Stomach (tissue), 9 donors: ENCODE data around the gene HAUS2. TPM values are rescaled to one million over a fixed set of nuclear protein-coding genes. Genes with fewer than 3 reads are reported as not detected.
A peak's percentile ranks its signal among the peaks of the same experiment; 100 is the strongest.

ENCODE experiments used
- DNase-seq, 2 donors: peaks; one replicate each; pipeline versions ENCODE4 v3.0.0 to v3.0.0-alpha.2; 2013 to 2019
- H3K27ac ChIP-seq, 5 donors: fragments of 200-600 bp in 4 of 5; sonication (generic) in 4 of 5; one replicate each; pipeline ENCODE4 v1.5.1; 2013 to 2019; ENCODE audit warnings: mild to moderate bottlenecking in 1 of 5, moderate library complexity in 1 of 5
- H3K27me3 ChIP-seq, 3 donors: fragments of 200-600 bp; sonication (generic); one replicate each; pipeline ENCODE4 v1.5.1; 2017 to 2019; ENCODE audit warnings: mixed run types in 1 of 3
- H3K36me3 ChIP-seq, 4 donors: fragments of 200-600 bp; sonication (generic); 1 replicate in 3 of 4; 2 replicates in 1 of 4; pipeline ENCODE4 v1.5.1; 2016 to 2019
- H3K4me1 ChIP-seq, 4 donors: fragments of 200-600 bp; sonication (generic); one replicate each; pipeline ENCODE4 v1.5.1; 2016 to 2019
- H3K4me3 ChIP-seq, 4 donors: fragments of 200-600 bp; sonication (generic) in 3 of 4; one replicate each; pipeline ENCODE4 v1.5.1; 2016 to 2019; ENCODE audit warnings: mild to moderate bottlenecking in 1 of 4
- H3K9me3 ChIP-seq, 4 donors: fragments of 200-600 bp; sonication (generic); one replicate each; pipeline ENCODE4 v1.5.1; 2016 to 2019
- CTCF ChIP-seq, 7 experiments: fragments of 450-650 bp in 4 of 7; fragments of 200-600 bp in 3 of 7; sonication (generic) in 3 of 7; IDR thresholded peaks; one replicate each; pipeline ENCODE4 v1.5.1; 2016 to 2019; ENCODE audit warnings: antibody characterized with exemption in 7 of 7, control low read depth in 2 of 7, mild to moderate bottlenecking in 1 of 7
- EP300 ChIP-seq: sonication (generic); formaldehyde crosslinking; IDR thresholded peaks from one replicate; pipeline ENCODE4 v1.6.1; 2017; ENCODE audit warnings: antibody characterized with exemption
- POLR2A ChIP-seq, 4 donors: fragments of 450-650 bp; IDR thresholded peaks; one replicate each; pipeline ENCODE4 v1.6.1; 2016; ENCODE audit warnings: antibody characterized with exemption in 4 of 4, control low read depth in 2 of 4, mild to moderate bottlenecking in 1 of 4, moderate library complexity in 1 of 4
- POLR2AphosphoS5 ChIP-seq, 3 donors: sonication (generic); formaldehyde crosslinking; IDR thresholded peaks; one replicate each; pipeline ENCODE4 v1.6.1; 2016; ENCODE audit warnings: antibody characterized with exemption in 3 of 3
- WGBS, 5 donors: extraction: QIAGEN DNeasy Blood & Tissue Kit in 3 of 5; methylation state at CpG; one replicate each; pipeline versions ENCODE4 v1.1.5 to v1.1.7; 2013 to 2018; 5-methylcytosine and 5-hydroxymethylcytosine counted together
- intact Hi-C: fragments of 100-400 bp; cut with DNase I; formaldehyde crosslinking; loops from one replicate; pipeline ENCODE4 v1.15.1; 2023; ENCODE audit warnings: low total_unique reads
- polyA plus RNA-seq, 3 donors: library from polyadenylated mRNA; stranded (reverse); fragments of 200-250 nt; gene quantifications; one replicate each; pipeline ENCODE4 v1.2.3, GENCODE V29; 2013
- total RNA-seq, 5 donors: library from RNA; depleted of rRNA; stranded (reverse); fragments of >200 nt; gene quantifications; one replicate each; pipeline versions ENCODE4 v1.1.0 to v1.2.3, GENCODE V29; 2014 to 2016
- donor health status: healthy with polysubstance abuse.
- donor health status: Bipolar disorder and iron deficiency.
- donor health status: healthy.

The HAUS2 gene
- total and polyA plus RNA-seq, 8 donors = 4.9 to 22.0 (median 10.0) TPM

GRCh38 chr15:42590619-42591237 is 42.1 kb downstream of the HAUS2 start:
- 87 to 93% (median 91%) methylated on average over 5 of the region's 5 CpGs for WGBS, 5 donors
- Histone ChIP-seq H3K27ac (no peak overlapping the region), H3K9me3 (no peaks in the 10 kb centered on the region), H3K4me3 (no peak overlapping the region), H3K36me3 (peaks cover 0 to 21% (median 0%) of the 10 kb centered on the region in 4 donors), H3K27me3 (no peaks in the 10 kb centered on the region), H3K4me1 (peaks cover 0 to 39% (median 20%) of the 10 kb centered on the region in 4 donors)
- TF ChIP-seq POLR2A (IDR thresholded peaks at IDR 0.05) (no peak), EP300 (no peak), CTCF (IDR thresholded peaks at IDR 0.05) (no peak), POLR2AphosphoS5 (IDR thresholded peaks at IDR 0.05) (no peak)
- intact Hi-C loops = no loop called here
- no peak for DNase-seq

- H3K36me3 ChIP-seq = peaks cover 0 to 14% (median 0%) of the 10 kb centered on the region in 4 donors
- peak in 4 of 7 experiments; percentile 18 to 46 (median 32) for TF ChIP-seq CTCF (IDR thresholded peaks at IDR 0.05)
- no peak for TF ChIP-seq POLR2A (IDR thresholded peaks at IDR 0.05)
- TF ChIP-seq POLR2AphosphoS5 (IDR thresholded peaks at IDR 0.05) = no peak
- no peaks in the 10 kb centered on the region for H3K9me3 ChIP-seq
- intact Hi-C loops = no loop called here
- DNase-seq = peak in 1 of 2 donors; percentile 48
- H3K27me3 ChIP-seq = no peaks in the 10 kb centered on the region
- peaks cover 0 to 46% (median 23%) of the 10 kb centered on the region in 4 donors for H3K4me1 ChIP-seq
- 77 to 82% (median 80%) methylated on average over 10 of the region's 10 CpGs for WGBS, 5 donors
- H3K27ac ChIP-seq = no peak overlapping the region
- no peak overlapping the region for H3K4me3 ChIP-seq
Measured at GRCh38 chr15:42591238-42591934, 42.7 kb downstream of the HAUS2 start.

- intact Hi-C loops = no loop called here
- no peak for TF ChIP-seq EP300
- no peak for TF ChIP-seq POLR2A (IDR thresholded peaks at IDR 0.05)
- TF ChIP-seq POLR2AphosphoS5 (IDR thresholded peaks at IDR 0.05) = no peak
- TF ChIP-seq CTCF (IDR thresholded peaks at IDR 0.05) = no peak
- Histone ChIP-seq H3K4me3 (no peak overlapping the region), H3K27ac (peak overlapping the region; percentile 22 to 73 (median 66)), H3K27me3 (no peaks in the 10 kb centered on the region), H3K9me3 (no peaks in the 10 kb centered on the region), H3K4me1 (peaks cover 0 to 56% (median 28%) of the 10 kb centered on the region in 4 donors), H3K36me3 (peaks cover 0 to 9% (median 0%) of the 10 kb centered on the region in 4 donors)
- WGBS, 5 donors = 71 to 93% (median 84%) methylated on average over 3 of the region's 3 CpGs
- no peak for DNase-seq
Measured at GRCh38 chr15:42592716-42593115, 44.1 kb downstream of the HAUS2 start.

- peak overlapping the region; percentile 22 to 73 (median 66) for H3K27ac ChIP-seq
- H3K4me3 ChIP-seq = peak overlapping the region in 1 of 4 donors; percentile 8
- 58 to 74% (median 68%) methylated on average over 4 of the region's 4 CpGs for WGBS, 5 donors
- H3K27me3 ChIP-seq = no peaks in the 10 kb centered on the region
- peaks cover 0 to 9% (median 0%) of the 10 kb centered on the region in 4 donors for H3K36me3 ChIP-seq
- peak in 1 of 2 donors; percentile 62 for DNase-seq
- intact Hi-C loops = no loop called here
- TF ChIP-seq POLR2AphosphoS5 (IDR thresholded peaks at IDR 0.05) = peak in 1 of 3 donors; percentile 32
- no peak for TF ChIP-seq EP300
- no peak for TF ChIP-seq POLR2A (IDR thresholded peaks at IDR 0.05)
- no peak for TF ChIP-seq CTCF (IDR thresholded peaks at IDR 0.05)
- H3K4me1 ChIP-seq = peaks cover 0 to 52% (median 28%) of the 10 kb centered on the region in 4 donors
- H3K9me3 ChIP-seq = no peaks in the 10 kb centered on the region
Measured at GRCh38 chr15:42593143-42593542, 44.5 kb downstream of the HAUS2 start.
